Right cardiac atrium (tissue), 5 donors: ENCODE results near the gene LSM10. TPM values are rescaled to one million over a fixed set of nuclear protein-coding genes. Genes with fewer than 3 reads are reported as not detected.

Experiments
- ATAC-seq, 2 donors: fragments of 200-7000 bp; cut with Tn5 transposase; one replicate each; pipeline versions ENCODE4 v1.8.0 to v1.9.1; 2020; ENCODE audit warnings: moderate library complexity in 2 of 2, mild to moderate bottlenecking in 1 of 2
- DNase-seq, 3 donors: peaks; one replicate each; pipeline ENCODE4 v3.0.0-alpha.2; 2020
- H3K27ac ChIP-seq: one replicate; pipeline ENCODE4 v1.5.1; 2013; ENCODE audit warnings: mild to moderate bottlenecking, low read length, control low read depth, moderate library complexity
- H3K27me3 ChIP-seq: one replicate; pipeline ENCODE4 v1.6.1; 2013; ENCODE audit not compliant: control insufficient read depth, insufficient read depth
- H3K4me1 ChIP-seq: one replicate; pipeline ENCODE4 v1.6.1; 2013; ENCODE audit warnings: low read length; ENCODE audit not compliant: control insufficient read depth, insufficient read depth
- H3K4me3 ChIP-seq: one replicate; pipeline ENCODE4 v1.5.1; 2013; ENCODE audit warnings: low read length, control low read depth
- H3K9me3 ChIP-seq: one replicate; pipeline ENCODE4 v1.6.1; 2013; ENCODE audit warnings: low read length; ENCODE audit not compliant: control insufficient read depth
- WGBS: extraction: QIAGEN DNeasy Blood & Tissue Kit; methylation state at CpG from one replicate; pipeline ENCODE4 v1.1.7; 2013; 5-methylcytosine and 5-hydroxymethylcytosine counted together
- intact Hi-C, 4 donors: fragments of 100-400 bp; cut with DNase I; formaldehyde crosslinking; loops; one replicate each; pipeline versions ENCODE4 v1.11.0 to v1.14.0; 2022 to 2023
- long read RNA-seq, 4 donors: library from polyadenylated mRNA; unstranded; transcript quantifications; one replicate each; pipeline ENCODE4 v2.0.0, GENCODE V29; 2020 to 2021
- polyA plus RNA-seq: library from polyadenylated mRNA; stranded (reverse); fragments of 200-250 nt; gene quantifications from one replicate; pipeline ENCODE4 v1.2.3, GENCODE V29; 2013
- total RNA-seq, 4 donors: library from RNA; stranded (reverse); fragmentation: NEBNext Ultra II Directional; extraction: Animal tissue kit (Norgen Biotek cat#: 25700); gene quantifications; one replicate each; pipeline ENCODE4 v1.2.1, GENCODE V29; 2021
- donor health status: healthy with polysubstance abuse.
- donor health status: DM: no; HTN: yes; CAD: no.
- donor health status: DM: no; HTN: no; CAD: no.
- donor health status: DM: no; HTN: yes; CAD: no; lungs with severe emphysema.
- donor health status: DM: yes; HTN: yes; CAD: no.

LSM10 gene
- total RNA-seq (10 to 100 TPM; 70.9 to 76.4 (median 73.5) TPM), polyA plus RNA-seq (121 TPM)
- long read RNA-seq, donor 1, transcript LSM10-201 (2 exons, 850 nt), result major isoform, 39 of 40 reads
- long read RNA-seq, donor 1, partial matches to known transcripts, result 0 of 40 reads
- long read RNA-seq, donor 1, other reads (novel, unspliced or antisense), result 0 of 40 reads
- long read RNA-seq, donor 2, transcript LSM10-201 (2 exons, 850 nt), result major isoform, 33 of 36 reads
- long read RNA-seq, donor 2, partial matches to known transcripts, result 0 of 36 reads
- long read RNA-seq, donor 2, other reads (novel, unspliced or antisense), result 3 of 36 reads
- long read RNA-seq, donor 3, transcript LSM10-201 (2 exons, 850 nt), result major isoform, 26 of 26 reads
- long read RNA-seq, donor 3, partial matches to known transcripts, result 0 of 26 reads
- long read RNA-seq, donor 3, other reads (novel, unspliced or antisense), result 0 of 26 reads
- long read RNA-seq, donor 4, transcript LSM10-201 (2 exons, 850 nt), result major isoform, 24 of 25 reads
- long read RNA-seq, donor 4, partial matches to known transcripts, result 0 of 25 reads
- long read RNA-seq, donor 4, other reads (novel, unspliced or antisense), result 1 of 25 reads

- WGBS, result under 1% methylated on average over 60 of the region's 60 CpGs
- no peaks in the 10 kb centered on the region for H3K27me3 ChIP-seq
- no peaks in the 10 kb centered on the region for H3K9me3 ChIP-seq
- peak; percentile 95 to 97 (median 97) for DNase-seq
- peak within 1 kb of the TSS; percentile 90 for H3K27ac ChIP-seq
- H3K4me1 ChIP-seq, result no peaks in the 10 kb centered on the region
- H3K4me3 ChIP-seq, result peak within 1 kb of the TSS; percentile 78
- intact Hi-C loops, result no loop called here
- peak; percentile 96 for ATAC-seq
Measured at GRCh38 chr1:36397378-36398230, at the start of gene LSM10. LSM10 (minus strand) TSS chr1:36397908; CDS start chr1:36394129, 3,779 bp downstream.

DNA sequence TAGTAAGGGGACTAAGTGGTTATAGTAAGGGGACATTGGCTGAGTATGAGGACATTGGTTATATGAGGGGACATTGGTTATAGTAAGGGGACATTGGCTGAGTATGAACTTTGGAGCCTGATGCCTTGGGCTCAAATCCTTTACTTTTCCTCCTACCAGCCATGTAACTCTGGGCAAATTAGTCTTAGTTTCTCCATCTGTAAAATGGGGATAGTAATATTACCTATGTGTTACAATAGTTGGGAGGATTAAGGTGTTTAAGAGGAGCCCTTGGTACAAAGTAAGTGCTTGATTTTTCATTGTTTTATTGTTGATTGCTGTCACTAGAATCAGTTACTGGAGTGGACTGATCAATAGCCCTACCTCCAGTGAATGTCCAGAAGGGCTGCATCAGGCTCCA is 49.7 kb upstream of the LSM10 start:
- H3K4me1 ChIP-seq, result no peaks in the 10 kb centered on the region
- DNase-seq (no peak), ATAC-seq (no peak)
- no peak overlapping the region for H3K27ac ChIP-seq
- no peaks in the 10 kb centered on the region for H3K9me3 ChIP-seq
- no peaks in the 10 kb centered on the region for H3K27me3 ChIP-seq
- intact Hi-C loops, result no loop called here
- no peak overlapping the region for H3K4me3 ChIP-seq

DNA sequence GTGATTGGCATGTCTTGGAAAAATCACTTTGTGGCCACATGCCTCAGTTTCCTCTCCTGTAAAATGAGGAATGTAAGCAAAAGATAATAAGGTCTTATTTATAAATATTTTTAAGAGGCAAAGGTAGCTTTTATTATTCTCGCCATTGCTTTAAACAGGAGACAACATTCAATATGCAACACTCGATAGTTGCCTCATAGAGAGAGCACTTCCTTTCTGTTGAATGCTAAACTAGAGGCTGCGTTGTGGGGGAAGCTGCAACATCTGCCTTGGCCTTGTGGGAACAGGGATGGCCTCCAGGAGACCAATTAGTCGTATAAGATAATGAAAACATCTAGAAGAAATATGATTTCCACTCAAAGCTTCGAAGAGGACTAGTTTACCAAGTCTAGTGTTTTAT is 49.0 kb upstream of the LSM10 start:
- H3K27ac ChIP-seq, result no peak overlapping the region
- intact Hi-C loops, result no loop called here
- no peaks in the 10 kb centered on the region for H3K27me3 ChIP-seq
- ATAC-seq, result no peak
- H3K4me1 ChIP-seq, result no peaks in the 10 kb centered on the region
- no peak for DNase-seq
- 60% methylated on average over 5 of the region's 5 CpGs for WGBS
- H3K4me3 ChIP-seq, result no peak overlapping the region
- no peaks in the 10 kb centered on the region for H3K9me3 ChIP-seq

- Histone ChIP-seq H3K4me3 (no peak overlapping the region), H3K27ac (no peak overlapping the region), H3K9me3 (no peaks in the 10 kb centered on the region), H3K27me3 (no peaks in the 10 kb centered on the region), H3K4me1 (no peaks in the 10 kb centered on the region)
- ATAC-seq (no peak), DNase-seq (no peak)
- 58% methylated on average over 8 of the region's 8 CpGs for WGBS
- intact Hi-C loops, result no loop called here
Measured at GRCh38 chr1:36446271-36446670, 48.6 kb upstream of the LSM10 start.

- Histone ChIP-seq H3K4me3 (no peak overlapping the region), H3K9me3 (no peaks in the 10 kb centered on the region), H3K27ac (no peak overlapping the region), H3K27me3 (no peaks in the 10 kb centered on the region), H3K4me1 (no peaks in the 10 kb centered on the region)
- DNase-seq (no peak), ATAC-seq (no peak)
- intact Hi-C loops, result no loop called here
- 77% methylated on average over 2 of the region's 2 CpGs for WGBS
Measured at GRCh38 chr1:36443297-36443696, 45.6 kb upstream of the LSM10 start.

DNA sequence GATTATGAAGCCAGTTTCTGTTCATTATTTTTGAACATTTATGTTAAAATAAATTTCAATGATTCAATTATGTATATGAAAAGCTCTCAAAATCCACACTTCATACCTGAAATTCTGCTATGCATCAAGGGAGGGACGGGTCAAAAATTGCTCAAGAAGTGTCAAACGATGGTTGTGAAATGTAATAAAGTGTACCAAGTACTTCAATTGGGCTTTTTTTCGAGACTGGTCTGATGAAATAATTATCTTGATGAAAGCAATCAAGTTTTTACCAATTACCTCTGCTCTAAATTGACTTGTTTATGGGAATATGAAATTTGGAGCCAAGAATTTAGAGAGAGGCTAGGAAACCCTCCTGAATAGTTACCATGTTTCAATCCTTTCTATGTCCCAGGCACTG is 44.6 kb upstream of the LSM10 start:
- H3K4me1 ChIP-seq, result no peaks in the 10 kb centered on the region
- ATAC-seq, result no peak
- no peak for DNase-seq
- H3K4me3 ChIP-seq, result no peak overlapping the region
- WGBS, result 81% methylated on average over 3 of the region's 3 CpGs
- no peaks in the 10 kb centered on the region for H3K27me3 ChIP-seq
- no peak overlapping the region for H3K27ac ChIP-seq
- no peaks in the 10 kb centered on the region for H3K9me3 ChIP-seq
- intact Hi-C loops, result no loop called here

- DNase-seq (no peak), ATAC-seq (no peak)
- no peaks in the 10 kb centered on the region for H3K27me3 ChIP-seq
- no peaks in the 10 kb centered on the region for H3K9me3 ChIP-seq
- H3K4me1 ChIP-seq, result no peaks in the 10 kb centered on the region
- no peak overlapping the region for H3K27ac ChIP-seq
- H3K4me3 ChIP-seq, result no peak overlapping the region
- WGBS, result 84% methylated on average over 3 of the region's 3 CpGs
- intact Hi-C loops, result no loop called here
Measured at GRCh38 chr1:36440646-36441045, 42.9 kb upstream of the LSM10 start.

GRCh38 chr1:36440044-36440443 is 42.3 kb upstream of the LSM10 start:
- intact Hi-C loops, result no loop called here
- no peaks in the 10 kb centered on the region for H3K9me3 ChIP-seq
- no peak overlapping the region for H3K27ac ChIP-seq
- 83% methylated on average over 3 of the region's 3 CpGs for whole genome bisulfite sequencing
- ATAC-seq, result no peak
- H3K27me3 ChIP-seq, result no peaks in the 10 kb centered on the region
- no peaks in the 10 kb centered on the region for H3K4me1 ChIP-seq
- no peak for DNase-seq
- no peak overlapping the region for H3K4me3 ChIP-seq

GRCh38 chr1:36438715-36439114 is 41.0 kb upstream of the LSM10 start:
- no peaks in the 10 kb centered on the region for H3K27me3 ChIP-seq
- DNase-seq, result no peak

GRCh38 chr1:36436821-36437220 is 39.1 kb upstream of the LSM10 start:
- no peaks in the 10 kb centered on the region for H3K27me3 ChIP-seq
- no peak overlapping the region for H3K27ac ChIP-seq
- H3K4me1 ChIP-seq, result no peaks in the 10 kb centered on the region
- intact Hi-C loops, result no loop called here
- 83% methylated on average over 1 of the region's 1 CpG for whole genome bisulfite sequencing
- H3K4me3 ChIP-seq, result no peak overlapping the region
- no peaks in the 10 kb centered on the region for H3K9me3 ChIP-seq
- DNase-seq (no peak), ATAC-seq (no peak)

More at GRCh38 chr1:36438715-36439114, 41.0 kb upstream of the LSM10 start:
- intact Hi-C loops, result no loop called here
- WGBS, result 93% methylated on average over 4 of the region's 4 CpGs
- Histone ChIP-seq H3K9me3 (no peaks in the 10 kb centered on the region), H3K27ac (no peak overlapping the region), H3K4me1 (no peaks in the 10 kb centered on the region), H3K4me3 (no peak overlapping the region)
- ATAC-seq, result peak in 1 of 2 donors; percentile 14

DNA sequence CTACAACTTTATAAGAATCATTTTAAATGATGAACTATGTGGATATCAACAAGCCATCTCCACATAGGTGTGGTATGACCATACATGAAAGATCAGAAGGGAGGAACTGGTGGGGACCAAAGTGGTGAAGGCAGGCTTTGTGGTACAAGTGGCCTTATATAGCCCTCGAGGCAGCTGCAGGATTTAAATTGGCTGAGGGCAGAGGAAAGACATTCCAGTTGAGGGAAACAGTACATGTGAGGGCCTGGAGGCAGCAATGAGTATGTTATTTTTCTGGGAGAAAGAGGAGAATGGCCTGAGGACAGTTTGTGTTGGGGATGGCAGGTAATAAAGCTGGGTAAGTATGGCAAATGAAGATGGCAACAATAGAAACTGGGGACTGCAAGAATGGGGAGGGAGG is 35.4 kb upstream of the LSM10 start:
- no peaks in the 10 kb centered on the region for H3K4me1 ChIP-seq
- no peaks in the 10 kb centered on the region for H3K27me3 ChIP-seq
- ATAC-seq, result no peak
- H3K9me3 ChIP-seq, result no peaks in the 10 kb centered on the region
- 54% methylated on average over 1 of the region's 1 CpG for WGBS
- no peak overlapping the region for H3K27ac ChIP-seq
- no peak for DNase-seq
- no peak overlapping the region for H3K4me3 ChIP-seq
- intact Hi-C loops, result no loop called here
